Ishikawa (cell line): ENCODE measurements around the gene NUDT15.

ENCODE experiments used
- CEBPB ChIP-seq: IDR thresholded peaks from 2 replicates; pipeline ENCODE4 v1.6.1; 2012
- EGR1 ChIP-seq: IDR thresholded peaks from 2 replicates; pipeline ENCODE4 v1.6.1; 2012
- MAX ChIP-seq: IDR thresholded peaks from 2 replicates; pipeline ENCODE4 v1.6.1; 2012
- USF1 ChIP-seq: IDR thresholded peaks from 2 replicates; pipeline ENCODE4 v1.6.1; 2012
- ZBTB7A ChIP-seq: IDR thresholded peaks from 2 replicates; pipeline ENCODE4 v1.6.1; 2012; ENCODE audit warnings: low read depth

GRCh38 chr13:47999973-48000372 is 37.6 kb upstream of the NUDT15 start:
- no peak for TF ChIP-seq EGR1
- no peak for TF ChIP-seq CEBPB
- TF ChIP-seq MAX: no peak
- no peak for TF ChIP-seq ZBTB7A
- no peak for TF ChIP-seq USF1
